Measurements from ENCODE around the gene FOXJ1.

- TF ChIP-seq EZH2 (IDR thresholded peaks at IDR 0.05; ENCODE audit: insufficient read depth, poor library complexity, severe bottlenecking): no peak
- no peak for TF ChIP-seq EZH2phosphoT487 (IDR thresholded peaks at IDR 0.05; ENCODE audit: insufficient read depth, low read depth)
Measured at GRCh38 chr17:76159157-76159556, 18.1 kb upstream of the FOXJ1 start.

Data from GM23248 (cell line).